NCI-H524 treated with DMSO at 0.1 percent for 48 hours (cell line): ENCODE data around the gene JCHAIN.

Experiments
- DNase-seq: peaks from one replicate; lab custom pipeline; 2025; lab: John Stamatoyannopoulos, UW

JCHAIN gene

GRCh38 chr4:70640192-70640591, 26.1 kb downstream of the JCHAIN start:
- no peak for DNase-seq

DNA sequence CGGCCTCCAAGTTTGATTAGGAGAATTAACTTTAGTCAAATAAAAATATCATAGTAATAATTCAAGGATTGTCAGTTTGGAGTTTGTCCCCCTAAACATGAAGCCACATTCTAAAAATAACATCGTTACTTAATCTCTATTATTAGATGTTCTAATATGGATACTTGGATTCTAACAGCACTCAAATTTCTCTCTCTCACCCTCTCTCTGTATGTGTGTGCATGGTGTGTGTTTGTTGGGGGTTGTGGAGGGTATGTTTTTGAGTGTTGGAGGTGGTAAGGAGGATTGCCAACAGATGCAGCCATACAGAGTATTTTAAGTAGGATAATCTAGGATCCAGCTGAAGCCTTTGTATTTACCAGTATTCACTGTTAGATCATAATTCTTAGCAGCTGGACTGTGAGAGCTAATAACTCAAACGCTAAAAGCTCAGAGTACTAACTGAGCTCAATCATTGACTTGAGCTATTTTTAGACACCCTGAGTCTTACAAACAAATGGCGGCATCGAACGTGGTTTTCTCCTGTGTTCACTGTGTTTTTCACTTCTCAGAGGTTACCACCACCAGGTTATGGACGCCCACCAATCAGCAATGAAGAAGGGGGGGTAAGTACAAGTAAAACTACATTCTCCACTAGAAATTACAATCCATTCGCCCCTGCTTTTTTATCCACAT, 28.9 kb downstream of the JCHAIN start:
- DNase-seq = peak; percentile 59

DNA sequence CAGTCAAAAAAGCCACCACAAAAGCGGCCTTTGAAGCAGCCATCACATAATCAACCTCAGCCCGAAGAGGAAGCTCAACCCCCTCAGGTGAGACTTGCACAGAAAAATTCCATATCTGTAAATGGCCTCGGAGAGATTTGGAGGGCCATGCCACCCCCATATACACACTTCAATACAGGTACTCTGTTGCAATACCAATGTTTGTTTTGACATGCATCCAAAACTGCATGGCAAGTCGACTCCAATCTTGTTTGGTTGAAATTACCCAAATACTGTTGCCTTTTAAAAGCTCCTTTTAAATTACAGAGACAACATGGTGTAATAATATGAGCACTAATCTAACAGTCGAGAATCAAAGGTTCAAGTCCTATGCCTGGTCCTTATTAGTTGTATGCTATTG, 31.8 kb downstream of the JCHAIN start:
- DNase-seq = no peak

DNA sequence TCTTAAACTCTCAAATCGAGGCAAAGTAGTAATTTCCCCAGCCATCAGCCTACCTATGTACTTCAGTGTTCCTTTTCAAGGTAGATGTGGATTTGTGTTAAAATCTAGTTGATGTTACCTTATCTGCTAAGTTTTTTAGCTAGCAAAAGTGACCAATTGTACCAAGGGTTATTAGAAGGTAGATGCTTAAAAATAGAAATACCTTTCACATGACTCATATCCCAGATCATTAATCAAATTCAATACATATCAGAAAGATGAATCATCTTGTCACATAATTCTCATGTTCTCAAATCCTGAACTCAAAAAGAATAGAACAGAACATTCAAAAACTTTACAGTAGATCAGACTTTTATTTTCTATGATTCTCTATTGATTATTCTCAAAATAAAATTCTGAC, 34.3 kb downstream of the JCHAIN start:
- no peak for DNase-seq

- DNase-seq = no peak
These were observed 36.1 kb downstream of the JCHAIN start for GRCh38 chr4:70630162-70630561.

DNA sequence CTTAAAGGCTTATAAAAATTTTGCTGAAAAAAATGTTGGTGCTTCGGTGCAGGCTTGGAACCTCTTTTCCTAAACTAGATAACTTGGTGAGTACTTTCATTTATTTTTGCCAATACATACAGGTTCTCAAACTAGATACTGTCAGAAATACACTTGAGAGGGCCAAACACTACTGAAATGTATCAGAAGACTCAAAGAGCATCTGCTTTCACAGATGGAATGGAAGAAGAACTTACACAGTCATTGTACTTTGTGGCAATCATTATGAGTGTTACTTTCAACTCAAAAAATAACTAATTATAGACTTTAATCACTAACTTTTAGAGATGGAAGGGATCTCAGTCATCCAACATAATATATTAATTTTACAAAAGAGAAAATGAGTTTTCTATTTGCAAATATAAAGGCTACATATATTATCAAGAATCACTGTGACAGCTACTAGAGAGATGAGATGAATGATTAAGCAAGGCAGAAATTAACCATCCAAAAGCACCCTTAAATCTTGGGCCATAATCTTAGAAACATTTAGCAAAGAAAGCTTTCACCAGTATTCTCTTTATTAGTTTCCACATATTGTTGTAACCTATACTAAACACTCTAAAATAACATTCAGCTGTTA, 36.7 kb downstream of the JCHAIN start:
- DNase-seq = no peak

GRCh38 chr4:70628444-70628843, 37.9 kb downstream of the JCHAIN start, which contains the start of gene ENAM:
Gene ENAM, plus strand, starts transcription at chr4:70628744. Its CDS starts 757 bp downstream, at chr4:70629501.
- DNase-seq = no peak

DNA sequence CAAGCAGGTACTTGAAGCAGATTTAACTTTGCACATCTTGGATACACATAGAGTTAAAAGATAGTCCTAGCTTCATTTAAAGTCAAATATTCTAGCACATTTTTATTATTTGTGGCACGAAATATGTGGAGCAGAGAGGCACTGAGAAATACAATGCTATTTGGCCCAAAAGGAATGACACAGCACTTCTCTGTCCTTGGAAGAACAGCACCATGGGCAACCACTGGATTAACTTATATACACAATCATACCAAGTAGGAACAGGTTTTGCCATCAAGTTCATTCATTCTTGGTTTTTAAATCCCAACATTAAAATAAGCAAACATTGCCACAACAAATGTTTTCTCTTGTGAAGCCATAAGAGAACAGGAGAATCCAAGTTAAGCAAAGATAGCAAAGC, 38.7 kb downstream of the JCHAIN start:
- no peak for DNase-seq

- DNase-seq = no peak
These were observed 42.0 kb downstream of the JCHAIN start for GRCh38 chr4:70624226-70624793.

- DNase-seq = no peak
These were observed 43.0 kb downstream of the JCHAIN start for GRCh38 chr4:70623323-70623722.

- no peak for DNase-seq
These were observed 46.5 kb downstream of the JCHAIN start for GRCh38 chr4:70619778-70620177.

GRCh38 chr4:70619288-70619687, 47.0 kb downstream of the JCHAIN start:
- DNase-seq = no peak

DNA sequence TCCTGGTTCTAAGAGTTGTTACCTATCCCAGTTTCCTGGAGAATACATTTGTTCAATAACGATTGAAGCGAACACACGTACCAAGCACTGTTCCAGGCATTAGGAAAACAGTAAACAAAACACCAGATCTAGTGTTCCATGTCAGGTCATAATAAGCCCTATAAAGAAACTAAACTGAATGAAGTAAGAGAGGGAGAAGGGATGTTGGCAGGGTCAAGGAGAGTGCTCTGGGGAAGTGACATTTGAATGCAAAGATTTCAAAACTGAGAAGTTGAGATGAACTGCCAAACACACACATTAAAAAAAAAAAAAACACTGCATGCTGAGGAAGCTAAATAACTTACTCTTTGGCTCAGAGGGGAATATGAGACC, 52.1 kb downstream of the JCHAIN start:
- no peak for DNase-seq

DNA sequence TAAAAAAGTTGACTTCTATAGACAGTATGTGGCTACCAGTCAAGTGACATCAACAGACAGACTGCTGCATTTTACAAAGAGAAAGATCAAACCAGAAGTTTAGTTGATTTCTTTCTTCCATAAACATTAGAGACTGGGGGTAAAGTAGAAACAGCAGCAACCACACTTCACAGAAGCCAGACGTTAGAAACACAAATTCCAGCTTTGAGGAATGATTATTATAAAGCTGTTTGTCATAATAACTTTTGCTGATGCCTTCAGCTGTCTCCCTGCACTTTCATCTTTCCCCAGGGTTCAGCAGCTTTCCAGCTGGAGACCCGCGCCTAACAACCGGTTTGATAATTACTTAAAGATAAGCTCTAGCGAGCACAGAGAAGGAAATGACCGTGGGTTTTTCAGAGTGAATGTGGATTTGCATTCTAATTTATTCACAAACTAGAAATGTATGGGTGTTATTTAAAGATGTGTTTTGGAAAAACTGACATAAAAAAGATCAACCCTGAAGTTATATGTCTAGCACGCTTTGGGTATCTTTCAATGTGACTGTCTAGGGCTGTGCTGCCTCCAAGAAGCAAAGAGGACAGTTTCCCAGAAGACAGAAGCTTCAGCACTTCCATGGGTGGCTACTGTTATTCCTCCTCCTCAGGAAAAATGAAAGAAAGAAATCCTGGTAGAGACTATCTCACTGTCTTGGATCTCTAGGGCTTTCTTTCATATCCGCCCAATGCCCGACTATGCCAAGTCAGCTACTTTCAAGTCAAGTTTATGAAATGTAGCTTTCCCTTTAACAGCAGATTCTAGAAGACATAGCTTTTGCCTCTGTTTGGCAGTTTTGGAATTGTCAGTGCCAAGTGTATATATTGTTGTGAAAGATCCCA, 52.8 kb downstream of the JCHAIN start:
- no peak for DNase-seq

DNA sequence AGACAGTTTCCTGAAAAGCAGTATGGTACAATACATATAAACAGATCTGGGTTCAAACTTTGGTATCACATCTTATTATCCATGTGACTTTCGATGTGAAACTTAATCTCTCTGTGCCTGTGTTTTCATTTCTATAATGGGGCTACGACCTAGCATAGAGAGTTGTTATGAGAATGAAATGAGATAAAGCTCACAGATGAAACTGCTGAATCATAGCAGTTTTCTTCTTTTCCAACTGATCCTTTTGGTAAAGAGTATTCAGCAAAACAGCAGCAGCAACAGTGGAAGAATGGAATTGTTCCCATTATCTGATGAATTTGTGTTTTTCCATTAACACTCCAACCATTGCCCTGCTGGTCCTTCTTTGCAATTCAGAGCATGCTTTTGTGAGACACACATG, 58.0 kb downstream of the JCHAIN start:
- no peak for DNase-seq

GRCh38 chr4:70607334-70607853, 58.9 kb downstream of the JCHAIN start:
- no peak for DNase-seq

DNA sequence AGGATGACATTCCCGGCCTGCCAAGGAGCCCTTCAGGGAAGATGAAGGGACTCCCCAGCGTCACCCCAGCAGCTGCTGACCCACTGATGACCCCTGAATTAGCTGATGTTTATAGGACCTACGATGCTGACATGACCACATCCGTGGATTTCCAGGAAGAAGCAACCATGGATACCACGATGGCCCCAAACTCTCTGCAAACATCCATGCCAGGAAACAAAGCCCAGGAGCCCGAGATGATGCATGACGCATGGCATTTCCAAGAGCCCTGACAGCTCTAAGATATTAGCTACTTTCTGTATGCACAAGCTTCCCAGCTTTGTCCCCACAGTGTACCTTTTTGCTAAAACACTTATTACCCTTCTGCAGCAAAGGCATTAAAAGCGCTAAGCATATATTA, 59.8 kb downstream of the JCHAIN start:
- no peak for DNase-seq
